WTC11 (cell line): ENCODE results near the gene SLC26A2.

Experiments
- ELF4 ChIP-seq: sonication (generic); formaldehyde crosslinking; IDR thresholded peaks from 2 replicates; pipeline ENCODE4 v1.8.1; 2022; ENCODE audit warnings: low read depth, mild to moderate bottlenecking, moderate library complexity, missing genetic modification reagents
- NFE2L1 ChIP-seq: sonication (generic); formaldehyde crosslinking; IDR thresholded peaks from 2 replicates; pipeline ENCODE4 v1.8.1; 2023; ENCODE audit warnings: missing genetic modification reagents
- NFYB ChIP-seq: sonication (generic); formaldehyde crosslinking; conservative IDR thresholded peaks from 2 replicates; pipeline ENCODE4 v1.8.0; 2022; ENCODE audit warnings: low read depth, missing genetic modification reagents
- ZNF232 ChIP-seq: sonication (generic); formaldehyde crosslinking; IDR thresholded peaks from 2 replicates; pipeline ENCODE4 v1.8.0; 2022; ENCODE audit warnings: mild to moderate bottlenecking, missing genetic modification reagents
- TF ChIP-seq, protein P1 (sequence below): fragments of 200-600 bp; IDR thresholded peaks from 2 replicates; pipeline ENCODE4 v1.8.0; 2022; ENCODE audit warnings: antibody characterized with exemption

DNA sequence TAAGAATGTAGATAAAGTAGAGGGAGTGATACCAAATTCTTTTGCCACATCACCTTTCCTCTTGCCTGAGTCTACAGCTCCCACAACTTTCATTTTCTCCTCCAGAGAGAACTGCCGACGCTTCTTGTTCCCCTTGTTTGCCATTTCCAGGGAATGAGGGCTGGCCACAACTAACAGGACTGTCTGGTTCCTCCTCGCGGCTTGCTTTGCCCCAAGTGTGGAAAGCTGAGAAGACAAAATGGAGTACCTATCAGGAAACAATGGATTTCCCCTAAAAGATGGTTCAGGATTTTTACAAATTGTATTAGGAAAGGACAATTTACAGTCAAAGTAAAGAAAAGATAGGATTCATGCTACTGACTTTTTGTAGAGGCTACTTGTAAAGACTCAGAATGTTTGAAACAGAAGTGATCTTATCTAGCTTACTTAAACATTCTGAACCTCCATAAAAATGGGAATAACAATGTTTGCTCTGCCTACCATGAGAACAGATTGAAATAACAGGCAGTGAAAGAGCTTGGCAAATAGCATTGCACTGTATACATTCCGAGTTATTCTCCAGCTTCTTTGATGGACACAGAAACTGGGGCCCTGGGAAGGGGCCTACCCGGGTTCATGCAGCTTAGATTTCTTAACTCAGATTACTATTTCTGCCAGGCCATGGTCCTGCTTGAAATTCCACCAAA lies 35.8 kb downstream of the SLC26A2 start:
- no peak for TF ChIP-seq NFE2L1 (CRISPR knock-in tag)
- TF ChIP-seq ELF4 (CRISPR knock-in tag): no peak
- no peak for TF ChIP-seq ZNF232
- TF ChIP-seq, protein P1, sequence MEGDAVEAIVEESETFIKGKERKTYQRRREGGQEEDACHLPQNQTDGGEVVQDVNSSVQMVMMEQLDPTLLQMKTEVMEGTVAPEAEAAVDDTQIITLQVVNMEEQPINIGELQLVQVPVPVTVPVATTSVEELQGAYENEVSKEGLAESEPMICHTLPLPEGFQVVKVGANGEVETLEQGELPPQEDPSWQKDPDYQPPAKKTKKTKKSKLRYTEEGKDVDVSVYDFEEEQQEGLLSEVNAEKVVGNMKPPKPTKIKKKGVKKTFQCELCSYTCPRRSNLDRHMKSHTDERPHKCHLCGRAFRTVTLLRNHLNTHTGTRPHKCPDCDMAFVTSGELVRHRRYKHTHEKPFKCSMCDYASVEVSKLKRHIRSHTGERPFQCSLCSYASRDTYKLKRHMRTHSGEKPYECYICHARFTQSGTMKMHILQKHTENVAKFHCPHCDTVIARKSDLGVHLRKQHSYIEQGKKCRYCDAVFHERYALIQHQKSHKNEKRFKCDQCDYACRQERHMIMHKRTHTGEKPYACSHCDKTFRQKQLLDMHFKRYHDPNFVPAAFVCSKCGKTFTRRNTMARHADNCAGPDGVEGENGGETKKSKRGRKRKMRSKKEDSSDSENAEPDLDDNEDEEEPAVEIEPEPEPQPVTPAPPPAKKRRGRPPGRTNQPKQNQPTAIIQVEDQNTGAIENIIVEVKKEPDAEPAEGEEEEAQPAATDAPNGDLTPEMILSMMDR: no peak
- TF ChIP-seq NFYB (CRISPR knock-in tag): no peak
